Measurements from ENCODE around the gene GFRAL. TPM values are rescaled to one million over a fixed set of nuclear protein-coding genes. Genes with fewer than 3 reads are reported as not detected.

GFRAL gene
- total and polyA plus RNA-seq, 2 donors (not counting 3 experiments of a cell fraction or from before 2014, with no cell fraction given), result not detected

DNA sequence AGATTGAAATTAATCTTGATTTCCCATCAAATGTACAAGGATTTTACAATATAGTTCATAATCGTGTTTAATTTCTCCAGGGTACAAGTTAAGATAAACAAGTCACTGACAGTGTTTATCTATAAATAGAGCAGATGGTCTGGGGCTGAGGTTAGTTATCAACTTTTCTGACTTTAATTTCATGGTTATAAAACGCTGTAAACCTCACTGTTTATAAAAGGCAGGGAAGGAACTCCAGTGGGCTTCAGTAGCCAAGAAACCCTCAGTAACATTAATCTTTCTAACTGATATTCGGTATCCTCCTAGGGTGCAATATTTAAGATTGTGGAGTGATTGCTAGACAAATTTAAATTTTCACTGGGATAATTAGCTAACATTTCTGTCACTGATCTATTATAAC, 68.6 kb downstream of the GFRAL start:
- no peaks in the 10 kb centered on the region for H3K4me1 ChIP-seq (ENCODE audit: control insufficient read depth, extremely low read depth, insufficient read depth, low read length)
- H3K36me3 ChIP-seq (ENCODE audit: control insufficient read depth in 2 of 2, extremely low read depth in 1 of 2, insufficient read depth in 2 of 2, low read length in 2 of 2), result no peaks in the 10 kb centered on the region
- H3K27ac ChIP-seq (ENCODE audit: insufficient read depth, low read depth, low read length), result no peak overlapping the region
- FAIRE-seq, result no peak
- ChIA-PET CTCF (interaction anchor here (1.0 to 1.6 kb wide), 2 partner anchors 14 to 119 kb away, joined by 3 read pairs; no protein-coding TSS in a partner anchor), POLR2A (no interaction called here)
- TF ChIP-seq JUN (IDR thresholded peaks at IDR 0.05; ENCODE audit: borderline replicate concordance, insufficient read depth, insufficient read length, low read depth) (no peak), MYC (IDR thresholded peaks at IDR 0.05; ENCODE audit: low read depth, low read length) (no peak)
- H3K9me3 ChIP-seq (replicated peaks; ENCODE audit: control insufficient read depth, insufficient read depth, low read length), result no peaks in the 10 kb centered on the region
- no peaks in the 10 kb centered on the region for H3K27me3 ChIP-seq (ENCODE audit: control insufficient read depth in 2 of 2, insufficient read depth in 2 of 2, low read length in 2 of 2)
- H3K4me3 ChIP-seq (replicated peaks in 1 of 3; ENCODE audit: insufficient read depth in 1 of 3, low read depth in 1 of 3, low read length in 3 of 3), result no peak overlapping the region
- no peak overlapping the region for H2AFZ ChIP-seq (ENCODE audit: low read depth, low read length)
- no peaks in the 10 kb centered on the region for H4K20me1 ChIP-seq (replicated peaks; ENCODE audit: control insufficient read depth, extremely low read depth, insufficient read depth, low read length)
- H3K79me2 ChIP-seq (ENCODE audit: control insufficient read depth, insufficient read depth, low read length), result no peaks in the 10 kb centered on the region
- H3K9me1 ChIP-seq (replicated peaks; ENCODE audit: control insufficient read depth, extremely low read depth, insufficient read depth, low read length), result no peaks in the 10 kb centered on the region
- intact Hi-C loops (cut with micrococcal nuclease) (no loop called here), dilution Hi-C loops (cut with MboI; ENCODE audit: extremely low pct_ligation_motif_present, low sequenced_read_pairs) (no loop called here)
- H3K9ac ChIP-seq (replicated peaks; ENCODE audit: extremely low read depth, insufficient read depth, low read length), result no peak overlapping the region
- no peak for DNase-seq (ENCODE audit: low read depth, low spot score)
- no TSS peak for BruUV-seq (replicated peaks)
- no peak overlapping the region for H3K4me2 ChIP-seq (ENCODE audit: insufficient read depth, low read length)

DNA sequence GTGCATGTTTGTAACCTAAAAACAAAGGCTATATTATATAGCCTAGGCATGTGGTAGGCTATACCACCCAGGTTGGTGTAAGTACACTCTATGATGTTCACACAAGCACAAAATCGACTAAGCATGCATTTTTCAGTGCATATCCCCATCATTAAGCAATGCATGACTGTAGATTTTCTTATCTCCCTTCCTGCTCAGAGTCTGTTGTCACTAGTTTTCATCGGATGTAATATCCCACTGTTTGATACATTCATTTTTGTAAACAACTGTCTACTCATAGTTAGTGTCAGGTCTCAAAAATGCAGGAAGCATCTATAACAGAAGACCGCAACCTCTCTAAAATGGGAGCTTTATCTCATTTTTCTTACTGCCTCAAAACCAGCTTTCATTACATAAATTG, 70.7 kb downstream of the GFRAL start:
- Histone ChIP-seq H3K27ac (ENCODE audit: insufficient read depth, low read depth, low read length) (no peak overlapping the region), H3K9me1 (replicated peaks; ENCODE audit: control insufficient read depth, extremely low read depth, insufficient read depth, low read length) (no peaks in the 10 kb centered on the region), H3K27me3 (ENCODE audit: control insufficient read depth in 2 of 2, insufficient read depth in 2 of 2, low read length in 2 of 2) (no peaks in the 10 kb centered on the region), H3K36me3 (ENCODE audit: control insufficient read depth in 2 of 2, extremely low read depth in 1 of 2, insufficient read depth in 2 of 2, low read length in 2 of 2) (no peaks in the 10 kb centered on the region), H2AFZ (ENCODE audit: low read depth, low read length) (no peak overlapping the region), H3K4me2 (ENCODE audit: insufficient read depth, low read length) (no peak overlapping the region), H3K79me2 (ENCODE audit: control insufficient read depth, insufficient read depth, low read length) (no peaks in the 10 kb centered on the region), H3K9me3 (replicated peaks; ENCODE audit: control insufficient read depth, insufficient read depth, low read length) (no peaks in the 10 kb centered on the region), H3K4me1 (ENCODE audit: control insufficient read depth, extremely low read depth, insufficient read depth, low read length) (no peaks in the 10 kb centered on the region), H4K20me1 (replicated peaks; ENCODE audit: control insufficient read depth, extremely low read depth, insufficient read depth, low read length) (no peaks in the 10 kb centered on the region), H3K4me3 (replicated peaks in 1 of 3; ENCODE audit: insufficient read depth in 1 of 3, low read depth in 1 of 3, low read length in 3 of 3) (no peak overlapping the region), H3K9ac (replicated peaks; ENCODE audit: extremely low read depth, insufficient read depth, low read length) (no peak overlapping the region)
- intact Hi-C loops (cut with micrococcal nuclease), result no loop called here
- POLR2A ChIA-PET, result no interaction called here
- no TSS peak for BruUV-seq (replicated peaks)
- TF ChIP-seq EZH2 (IDR thresholded peaks at IDR 0.05; ENCODE audit: borderline replicate concordance, low read depth, low read length, severe bottlenecking) (no peak), MYC (IDR thresholded peaks at IDR 0.05; ENCODE audit: low read depth, low read length) (no peak)
- CTCF ChIA-PET, result no interaction called here
- DNase-seq (ENCODE audit: low read depth, low spot score) (no peak), FAIRE-seq (no peak)
- dilution Hi-C loops (cut with MboI; ENCODE audit: extremely low pct_ligation_motif_present, low sequenced_read_pairs), result no loop called here
